CD4-positive, alpha-beta memory T cell (primary cell): ENCODE measurements around the gene OR9A4. TPM values are rescaled to one million over a fixed set of nuclear protein-coding genes. Genes with fewer than 3 reads are reported as not detected.
A peak's percentile ranks its signal among the peaks of the same experiment; 100 is the strongest.

Experiments
- CTCF ChIA-PET: fragments of 350-600 bp; sonication (Branson Sonifier 250); formaldehyde crosslinking; loops from one replicate; lab custom pipeline; 2021; ENCODE audit warnings: inconsistent platforms; ENCODE audit not compliant: partially characterized antibody; lab: Charles Lee
- POLR2A ChIA-PET: fragments of 350-600 bp; sonication (Branson Sonifier 250); formaldehyde crosslinking; loops from one replicate; lab custom pipeline; 2021; ENCODE audit not compliant: partially characterized antibody; lab: Charles Lee
- DNase-seq, 5 donors: peaks; one replicate each; pipeline versions ENCODE4 v3.0.0 to v3.0.0-alpha.2; 2020 to 2022; ENCODE audit warnings: mixed read lengths in 1 of 5
- H3K27ac ChIP-seq: one replicate; pipeline ENCODE4 v1.7.0; 2013; ENCODE audit warnings: low read depth, low read length
- H3K27me3 ChIP-seq: 2 replicates; pipeline ENCODE4 v1.7.0; 2013; ENCODE audit warnings: mild to moderate bottlenecking, low read length, moderate library complexity; ENCODE audit not compliant: insufficient read depth
- H3K36me3 ChIP-seq: 2 replicates; pipeline ENCODE4 v1.7.0; 2013; ENCODE audit warnings: mild to moderate bottlenecking, low read length, moderate library complexity; ENCODE audit not compliant: insufficient read depth
- H3K4me1 ChIP-seq: 2 replicates; pipeline ENCODE4 v1.7.0; 2013; ENCODE audit warnings: mild to moderate bottlenecking, low read length, moderate library complexity; ENCODE audit not compliant: insufficient read depth
- H3K4me3 ChIP-seq, 2 donors: one replicate each; pipeline ENCODE4 v1.7.0; 2013; ENCODE audit warnings: low read length in 2 of 2, mild to moderate bottlenecking in 1 of 2
- H3K9me3 ChIP-seq, 2 donors: one replicate each; pipeline ENCODE4 v1.7.0; 2013; ENCODE audit warnings: low read length in 2 of 2, control low read depth in 1 of 2; ENCODE audit not compliant: control insufficient read depth in 1 of 2
- H3K27ac Mint-ChIP-seq, 7 donors: one replicate each; pipeline ENCODE4 v1.8.0; 2020 to 2021; ENCODE audit warnings: mixed read lengths in 7 of 7, mild to moderate bottlenecking in 6 of 7, inconsistent platforms in 3 of 7, moderate library complexity in 3 of 7
- H3K27me3 Mint-ChIP-seq, 2 donors: one replicate each; pipeline ENCODE4 v1.8.0; 2020 to 2021; ENCODE audit warnings: mixed read lengths in 2 of 2
- H3K36me3 Mint-ChIP-seq, 2 donors: one replicate each; pipeline ENCODE4 v1.8.0; 2020 to 2021; ENCODE audit warnings: mixed read lengths in 2 of 2, inconsistent platforms in 1 of 2, mild to moderate bottlenecking in 1 of 2
- H3K4me1 Mint-ChIP-seq, 4 donors: one replicate each; pipeline ENCODE4 v1.8.0; 2020 to 2021; ENCODE audit warnings: mixed read lengths in 4 of 4, mild to moderate bottlenecking in 1 of 4
- H3K4me3 Mint-ChIP-seq, 8 donors: one replicate each; pipeline ENCODE4 v1.8.0; 2020 to 2021; ENCODE audit warnings: mixed read lengths in 8 of 8, mild to moderate bottlenecking in 7 of 8, moderate library complexity in 6 of 8, inconsistent platforms in 3 of 8
- H3K9me3 Mint-ChIP-seq, 8 donors: one replicate each; pipeline ENCODE4 v1.8.0; 2020 to 2021; ENCODE audit warnings: mixed read lengths in 8 of 8, mild to moderate bottlenecking in 5 of 8, inconsistent platforms in 3 of 8, moderate library complexity in 1 of 8
- intact Hi-C: fragments of 100-400 bp; cut with micrococcal nuclease; formaldehyde crosslinking; loops from one replicate; pipeline ENCODE4 v1.15.1; 2023
- polyA plus RNA-seq, 2 donors: library from polyadenylated mRNA; unstranded; fragments of 300-500 nt; fragmentation: Illumina TruSeq; gene quantifications; one replicate each; pipeline ENCODE4 v1.2.3, GENCODE V29; 2021
- total RNA-seq, 2 experiments: library from RNA; stranded (reverse); gene quantifications; one replicate each; pipeline ENCODE4 v1.2.3, GENCODE V29; 2021

Gene OR9A4, protein sequence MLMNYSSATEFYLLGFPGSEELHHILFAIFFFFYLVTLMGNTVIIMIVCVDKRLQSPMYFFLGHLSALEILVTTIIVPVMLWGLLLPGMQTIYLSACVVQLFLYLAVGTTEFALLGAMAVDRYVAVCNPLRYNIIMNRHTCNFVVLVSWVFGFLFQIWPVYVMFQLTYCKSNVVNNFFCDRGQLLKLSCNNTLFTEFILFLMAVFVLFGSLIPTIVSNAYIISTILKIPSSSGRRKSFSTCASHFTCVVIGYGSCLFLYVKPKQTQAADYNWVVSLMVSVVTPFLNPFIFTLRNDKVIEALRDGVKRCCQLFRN
- not detected for total RNA-seq
- not detected for polyA plus RNA-seq

DNA sequence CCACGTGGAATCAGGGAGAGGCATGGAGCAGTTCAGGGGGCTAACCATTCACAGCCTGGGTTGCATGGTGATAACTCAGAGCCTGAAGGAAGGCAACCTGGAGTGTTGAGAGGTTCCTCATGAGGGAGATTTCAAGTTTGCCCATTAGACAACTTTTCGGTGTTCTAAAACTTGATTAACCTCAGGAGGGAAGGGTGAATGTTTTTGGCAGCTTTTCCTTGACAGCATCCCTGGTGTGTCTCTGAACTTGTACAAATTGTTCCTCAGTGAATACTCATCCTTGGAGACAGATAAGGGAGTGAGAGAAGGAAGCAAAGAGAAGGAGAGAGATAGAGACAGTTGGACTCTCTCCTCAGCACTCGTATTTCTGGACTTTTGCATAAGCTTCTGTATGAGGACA, at the start of gene OR9A4:
TSS of gene OR9A4 (plus strand) at position 301 of the 400 bp plus-strand sequence. CDS start 2,477 bp downstream, outside the sequence.
- Histone ChIP-seq H3K9me3 (no peaks in the 10 kb centered on the region), H3K4me3 (no peak within 1 kb of the TSS), H3K27ac (no peak within 1 kb of the TSS), H3K27me3 (no peaks in the 10 kb centered on the region), H3K36me3 (no peaks in the 10 kb centered on the region), H3K4me1 (no peaks in the 10 kb centered on the region)
- H3K4me3 Mint-ChIP-seq = no peak within 1 kb of the TSS
- no peaks in the 10 kb centered on the region for H3K4me1 Mint-ChIP-seq
- peaks cover 0 to 5% (median 3%) of the 10 kb centered on the region in 8 donors for H3K9me3 Mint-ChIP-seq
- no peak within 1 kb of the TSS for H3K27ac Mint-ChIP-seq
- no peaks in the 10 kb centered on the region for H3K36me3 Mint-ChIP-seq
- ChIA-PET POLR2A (no interaction called here), CTCF (no interaction called here)
- peaks cover 0 to under 1% of the 10 kb centered on the region in 2 donors for H3K27me3 Mint-ChIP-seq
- intact Hi-C loops = no loop called here
- DNase-seq = no peak

DNA sequence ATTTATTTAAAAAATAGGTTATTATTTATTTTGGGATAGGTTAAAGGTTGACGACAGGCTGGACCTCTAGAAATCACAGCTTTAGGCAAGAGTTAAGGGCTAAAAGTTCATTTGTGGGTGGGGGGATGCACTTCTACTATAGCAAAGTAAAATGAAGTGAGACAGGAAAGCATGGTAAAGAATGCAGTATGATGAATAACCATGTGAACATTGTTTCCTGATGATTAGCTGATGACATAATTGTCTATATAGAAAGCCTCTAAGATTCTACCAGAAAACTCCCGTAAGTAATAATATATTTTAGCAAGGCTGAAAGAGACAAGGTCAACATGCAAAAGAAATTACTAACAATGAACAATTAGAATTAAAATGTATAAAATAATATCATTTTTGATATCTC, 49.2 kb upstream of the OR9A4 start:
- Histone ChIP-seq H3K4me1 (no peaks in the 10 kb centered on the region), H3K27ac (no peak overlapping the region), H3K27me3 (no peaks in the 10 kb centered on the region), H3K4me3 (no peak overlapping the region), H3K9me3 (no peaks in the 10 kb centered on the region), H3K36me3 (no peaks in the 10 kb centered on the region)
- Mint-ChIP-seq H3K27ac (no peak overlapping the region), H3K27me3 (no peaks in the 10 kb centered on the region), H3K4me1 (no peaks in the 10 kb centered on the region), H3K4me3 (no peak overlapping the region), H3K36me3 (no peaks in the 10 kb centered on the region), H3K9me3 (peaks cover 0 to 36% (median 7%) of the 10 kb centered on the region in 8 donors)
- ChIA-PET CTCF (no interaction called here), POLR2A (no interaction called here)
- intact Hi-C loops = no loop called here
- no peak for DNase-seq

DNA sequence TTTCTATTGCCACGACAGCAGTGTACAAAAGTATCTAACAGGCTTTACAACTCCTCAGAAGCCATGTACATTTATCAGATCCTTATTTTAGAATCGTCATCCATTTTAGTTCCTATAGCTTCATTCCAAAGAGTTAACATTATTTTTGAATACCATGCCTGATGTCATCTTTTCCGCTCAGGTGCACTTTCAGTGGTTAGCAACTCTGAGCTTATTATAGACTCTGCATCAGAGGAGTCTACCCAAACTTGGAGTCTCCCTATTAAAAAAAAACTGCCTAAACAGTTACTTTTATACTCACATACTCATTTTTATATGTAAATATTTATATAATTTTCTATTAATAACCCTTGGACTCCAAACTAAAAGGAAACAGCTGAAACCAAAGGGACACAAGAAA, 43.3 kb upstream of the OR9A4 start:
- no peaks in the 10 kb centered on the region for H3K4me1 ChIP-seq

DNA sequence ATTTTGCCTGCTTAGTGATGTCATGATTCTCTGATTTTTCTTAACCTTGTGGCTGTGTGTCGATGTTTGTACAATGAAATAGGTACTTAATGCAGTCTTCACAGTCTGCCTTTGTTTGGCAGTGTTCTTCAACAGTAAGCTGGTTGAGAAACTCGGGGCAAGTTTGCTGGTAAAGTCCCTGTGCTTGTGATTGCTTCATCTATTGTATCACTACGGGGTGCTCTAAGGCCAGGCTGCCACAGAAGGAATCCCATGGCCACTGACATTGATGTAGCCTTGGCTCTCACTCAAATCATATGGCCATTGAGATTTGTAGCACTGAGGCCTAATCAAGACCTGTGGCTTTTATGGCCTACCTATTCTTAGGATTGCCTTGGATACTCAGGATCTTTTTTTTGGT, 41.4 kb upstream of the OR9A4 start:
- Mint-ChIP-seq H3K36me3 (no peaks in the 10 kb centered on the region), H3K4me3 (no peak overlapping the region), H3K27me3 (no peaks in the 10 kb centered on the region), H3K27ac (no peak overlapping the region), H3K9me3 (peaks cover 0 to 21% (median 7%) of the 10 kb centered on the region in 8 donors), H3K4me1 (no peaks in the 10 kb centered on the region)
- Histone ChIP-seq H3K27me3 (no peaks in the 10 kb centered on the region), H3K36me3 (no peaks in the 10 kb centered on the region), H3K27ac (no peak overlapping the region), H3K9me3 (no peaks in the 10 kb centered on the region), H3K4me1 (no peaks in the 10 kb centered on the region), H3K4me3 (no peak overlapping the region)
- ChIA-PET CTCF (no interaction called here), POLR2A (no interaction called here)
- intact Hi-C loops = no loop called here
- no peak for DNase-seq

More for the DNA sequence above, 43.3 kb upstream of the OR9A4 start:
- H3K36me3 Mint-ChIP-seq = no peaks in the 10 kb centered on the region
- H3K4me3 Mint-ChIP-seq = no peak overlapping the region
- no peak overlapping the region for H3K27ac ChIP-seq
- no peaks in the 10 kb centered on the region for H3K27me3 ChIP-seq
- no peaks in the 10 kb centered on the region for H3K27me3 Mint-ChIP-seq
- no peaks in the 10 kb centered on the region for H3K4me1 Mint-ChIP-seq
- ChIA-PET CTCF (no interaction called here), POLR2A (no interaction called here)
- no peaks in the 10 kb centered on the region for H3K9me3 ChIP-seq
- H3K27ac Mint-ChIP-seq = peak overlapping the region in 1 of 7 donors; percentile 2
- intact Hi-C loops = no loop called here
- no peak overlapping the region for H3K4me3 ChIP-seq
- H3K36me3 ChIP-seq = no peaks in the 10 kb centered on the region
- DNase-seq = no peak
- H3K9me3 Mint-ChIP-seq = peaks cover 0 to 27% (median 7%) of the 10 kb centered on the region in 8 donors

DNA sequence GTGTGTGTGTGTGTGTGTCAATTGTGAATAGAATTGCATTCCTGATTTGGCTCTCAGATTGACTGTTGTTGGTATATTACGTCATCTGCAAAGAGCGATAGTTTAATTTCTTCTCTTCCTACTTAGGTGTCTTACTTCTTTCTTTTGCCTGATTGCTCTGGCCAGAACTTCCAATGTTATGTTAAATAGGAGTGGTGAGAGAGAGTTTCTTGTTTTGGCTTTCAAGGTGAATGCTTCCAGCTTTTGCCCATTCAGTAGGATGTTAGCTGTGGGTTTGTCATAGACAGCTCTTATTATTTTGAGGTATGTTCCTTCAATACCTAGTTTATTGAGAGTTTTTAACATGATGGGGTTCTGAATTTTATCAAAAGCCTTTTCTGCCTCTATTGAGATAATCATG, 40.7 kb upstream of the OR9A4 start:
- Mint-ChIP-seq H3K27me3 (no peaks in the 10 kb centered on the region), H3K4me1 (no peaks in the 10 kb centered on the region), H3K9me3 (peaks cover 0 to 15% (median 5%) of the 10 kb centered on the region in 8 donors), H3K27ac (no peak overlapping the region), H3K4me3 (no peak overlapping the region), H3K36me3 (no peaks in the 10 kb centered on the region)
- ChIA-PET POLR2A (no interaction called here), CTCF (no interaction called here)
- no peak overlapping the region for H3K27ac ChIP-seq
- intact Hi-C loops = no loop called here
- H3K4me1 ChIP-seq = no peaks in the 10 kb centered on the region
- no peak overlapping the region for H3K4me3 ChIP-seq
- H3K36me3 ChIP-seq = no peaks in the 10 kb centered on the region
- no peaks in the 10 kb centered on the region for H3K27me3 ChIP-seq
- H3K9me3 ChIP-seq = no peaks in the 10 kb centered on the region
- no peak for DNase-seq

GRCh38 chr7:141876371-141876770, 39.8 kb upstream of the OR9A4 start:
- Histone ChIP-seq H3K9me3 (no peaks in the 10 kb centered on the region), H3K4me1 (no peaks in the 10 kb centered on the region), H3K27ac (no peak overlapping the region), H3K36me3 (no peaks in the 10 kb centered on the region), H3K4me3 (no peak overlapping the region), H3K27me3 (no peaks in the 10 kb centered on the region)
- POLR2A ChIA-PET = no interaction called here
- DNase-seq = no peak
- Mint-ChIP-seq H3K27ac (no peak overlapping the region), H3K4me1 (no peaks in the 10 kb centered on the region), H3K36me3 (no peaks in the 10 kb centered on the region), H3K4me3 (no peak overlapping the region), H3K9me3 (peaks cover 0 to 9% (median 2%) of the 10 kb centered on the region in 8 donors), H3K27me3 (peaks cover 0 to 1% of the 10 kb centered on the region in 2 donors)
- CTCF ChIA-PET = no interaction called here
- intact Hi-C loops = no loop called here

- no peaks in the 10 kb centered on the region for H3K27me3 ChIP-seq
- H3K36me3 Mint-ChIP-seq = no peaks in the 10 kb centered on the region
- peaks cover 1 to 2% of the 10 kb centered on the region in 2 donors for H3K27me3 Mint-ChIP-seq
- H3K9me3 Mint-ChIP-seq = peaks cover 0 to 11% (median 4%) of the 10 kb centered on the region in 8 donors
- H3K9me3 ChIP-seq = no peaks in the 10 kb centered on the region
- H3K36me3 ChIP-seq = no peaks in the 10 kb centered on the region
- ChIA-PET CTCF (no interaction called here), POLR2A (no interaction called here)
- H3K4me1 Mint-ChIP-seq = no peaks in the 10 kb centered on the region
- H3K4me1 ChIP-seq = no peaks in the 10 kb centered on the region
- H3K27ac Mint-ChIP-seq = no peak overlapping the region
- intact Hi-C loops = no loop called here
- H3K4me3 ChIP-seq = no peak overlapping the region
- no peak for DNase-seq
- no peak overlapping the region for H3K4me3 Mint-ChIP-seq
- no peak overlapping the region for H3K27ac ChIP-seq
Measured at GRCh38 chr7:141877365-141877764, 38.8 kb upstream of the OR9A4 start.
